ENCODE measurements around the gene AMN.

The AMN gene

DNA sequence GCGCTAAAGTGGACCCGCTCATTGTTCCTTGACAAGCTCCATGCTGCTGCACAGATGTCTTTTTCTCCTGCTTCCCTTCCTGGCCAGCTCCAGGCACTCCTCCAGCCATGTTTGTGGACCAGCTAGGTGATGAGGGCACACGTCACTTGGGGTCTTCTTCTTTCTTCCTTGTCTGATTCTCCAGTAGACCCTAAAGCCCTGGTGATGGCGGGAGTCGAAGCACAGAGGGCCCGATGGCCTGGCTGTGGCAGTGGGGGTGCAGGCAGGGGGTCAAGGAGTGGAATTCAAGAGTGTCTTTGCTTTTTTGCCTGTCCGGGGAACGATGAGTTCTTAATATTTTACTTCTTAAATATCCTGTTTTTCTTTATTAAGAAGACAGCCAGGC lies 23.0 kb upstream of the AMN start:
- no peak for DNase-seq

DNA sequence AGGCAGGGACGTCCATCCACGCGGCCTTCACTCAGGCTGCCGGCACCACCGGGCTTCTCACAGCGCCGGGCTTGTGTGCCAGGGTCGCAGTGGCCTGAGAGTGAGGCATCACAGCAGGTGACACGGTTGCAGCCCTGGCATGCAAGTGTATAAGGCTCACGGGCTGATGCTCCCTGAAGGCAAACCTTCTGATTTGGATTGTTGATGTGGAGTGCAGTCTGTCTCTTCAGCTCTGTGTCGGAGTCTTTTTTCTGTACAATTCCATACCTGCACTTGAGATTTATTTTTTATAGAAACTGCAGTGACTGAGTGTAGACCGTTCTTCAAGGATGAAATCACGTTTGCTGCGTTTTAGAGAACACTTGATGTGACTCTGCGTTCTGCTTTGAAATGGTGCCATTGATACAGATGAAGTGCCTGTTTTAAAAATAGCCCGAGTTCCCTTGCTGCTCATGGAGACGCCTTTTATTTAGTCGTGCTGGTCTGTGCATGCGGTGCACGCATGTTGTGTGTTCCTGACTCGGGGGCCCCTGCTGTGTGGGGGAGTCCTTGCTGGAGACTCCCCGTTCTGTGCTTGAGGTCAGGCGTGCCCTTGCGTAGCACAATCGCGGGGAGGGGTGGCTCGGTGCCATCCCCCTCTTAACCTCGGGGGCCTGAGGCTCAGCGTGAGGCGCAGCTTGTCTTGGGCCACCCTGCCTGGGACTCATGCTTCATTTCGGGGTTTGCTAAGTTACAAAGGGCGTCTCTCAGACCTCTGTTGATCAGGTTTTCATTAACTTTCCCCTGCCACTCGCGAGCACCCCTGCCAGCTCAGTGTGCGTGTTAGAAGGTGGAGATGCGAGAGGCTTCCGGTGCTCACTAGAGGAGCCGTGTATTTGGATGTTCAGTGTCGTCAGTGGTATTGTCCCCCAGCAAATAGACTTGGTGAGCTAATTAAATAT lies 21.6 kb upstream of the AMN start:
- no peak for DNase-seq

DNA sequence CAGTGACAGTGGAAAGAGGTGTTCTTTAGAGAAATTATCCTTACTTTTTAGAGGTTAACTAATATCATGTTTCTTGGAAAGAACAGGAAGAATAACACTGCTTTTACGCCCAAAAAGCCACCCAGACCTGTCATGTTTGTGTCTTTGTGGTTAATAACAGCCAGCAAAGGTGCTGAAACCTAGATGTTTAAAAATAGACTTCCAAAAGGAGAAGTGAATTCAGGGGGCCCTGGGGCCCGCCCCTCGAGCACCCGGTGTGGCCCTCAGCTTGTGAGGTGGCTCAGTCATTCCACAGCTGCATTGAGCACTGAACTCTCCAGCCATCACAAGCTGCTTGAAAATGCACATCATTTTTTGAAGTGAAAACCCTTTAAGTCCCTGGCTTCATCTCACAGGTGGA lies 20.8 kb upstream of the AMN start:
- no peak for DNase-seq

DNA sequence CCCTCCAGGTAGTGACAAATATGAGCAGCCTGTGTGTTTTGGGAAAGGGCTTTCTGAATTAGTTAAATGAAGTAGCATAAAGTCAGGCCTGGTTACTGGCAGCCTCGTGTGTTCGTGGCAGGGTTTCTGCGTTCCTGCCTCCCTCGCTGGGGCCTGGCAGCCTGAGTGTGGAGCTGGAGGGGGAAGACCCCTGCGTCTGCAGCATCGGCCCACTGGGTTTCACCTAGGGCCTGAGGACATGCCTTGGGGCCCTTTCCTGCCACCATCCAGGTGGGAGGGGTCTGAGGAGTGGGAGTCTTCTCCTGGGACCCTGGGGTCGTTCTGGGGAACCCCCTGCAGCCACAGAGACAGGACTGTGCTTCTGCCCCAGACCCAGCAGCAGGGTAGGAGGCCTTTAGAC lies 20.4 kb upstream of the AMN start:
- DNase-seq, result no peak

DNA sequence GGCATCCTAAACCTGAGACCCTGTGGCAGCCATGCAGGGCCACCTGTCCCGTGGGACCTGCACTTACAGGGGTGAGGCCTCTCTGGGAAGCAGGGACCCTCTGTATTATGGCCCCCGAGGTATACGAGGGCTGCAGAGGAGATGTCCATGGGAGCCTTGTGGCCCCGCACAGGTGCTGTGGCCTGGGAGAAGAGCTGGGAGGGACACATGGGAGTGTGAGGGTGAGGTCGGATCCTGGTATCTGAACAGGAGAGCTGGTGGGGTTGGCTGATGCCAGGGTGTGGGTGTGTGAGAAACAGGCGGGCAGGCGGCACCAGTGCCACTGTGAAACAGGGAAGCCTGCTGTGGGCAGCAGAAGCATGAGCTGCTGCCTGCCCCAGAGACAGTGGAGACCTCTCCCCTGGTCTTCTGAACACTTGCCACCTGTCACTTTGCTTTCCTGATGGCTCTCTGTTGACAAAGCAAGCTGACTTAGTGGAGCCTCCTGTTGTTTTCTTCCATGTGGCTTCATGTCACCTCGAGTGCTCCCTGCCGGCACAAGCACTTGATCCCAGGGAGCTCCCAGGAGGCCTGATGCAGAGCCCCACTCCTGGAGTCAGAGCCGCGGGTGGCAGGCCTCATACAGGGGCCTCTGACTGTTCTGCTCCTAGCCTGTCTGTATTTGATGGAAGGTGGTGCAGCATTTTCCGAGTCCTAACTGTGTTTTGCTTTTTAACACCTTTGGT lies 19.8 kb upstream of the AMN start:
- no peak for DNase-seq

DNA sequence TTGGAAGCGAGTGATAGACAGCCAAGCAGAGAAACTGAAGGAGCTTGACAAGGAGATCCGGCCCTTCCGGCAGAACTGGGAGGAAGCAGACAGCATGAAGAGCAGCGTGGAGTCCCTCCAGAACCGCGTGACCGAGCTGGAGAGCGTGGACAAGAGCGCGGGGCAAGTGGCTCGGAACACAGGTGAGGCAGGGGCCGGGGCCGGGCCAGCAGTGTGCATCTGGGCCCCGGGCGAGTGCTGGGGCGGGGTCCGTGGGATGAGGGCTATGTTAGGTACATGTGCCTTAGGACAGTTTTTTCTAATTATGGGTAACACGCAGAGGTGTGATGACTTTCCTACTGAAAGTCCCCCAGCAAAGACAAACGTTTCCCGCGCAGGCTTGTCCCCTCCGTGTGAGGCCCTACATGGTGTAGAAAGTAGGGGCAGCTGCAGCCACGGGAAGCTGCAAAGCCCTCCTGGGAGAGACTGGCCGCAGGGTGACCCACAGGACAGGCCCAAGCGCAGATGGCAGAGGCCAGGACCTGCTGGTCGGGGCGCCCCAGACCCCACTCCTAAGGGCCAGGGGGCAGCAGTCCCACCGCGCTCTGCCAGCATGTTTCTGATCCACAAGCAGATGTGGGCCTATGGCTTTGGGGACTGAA lies 19.1 kb upstream of the AMN start:
- DNase-seq, result no peak

DNA sequence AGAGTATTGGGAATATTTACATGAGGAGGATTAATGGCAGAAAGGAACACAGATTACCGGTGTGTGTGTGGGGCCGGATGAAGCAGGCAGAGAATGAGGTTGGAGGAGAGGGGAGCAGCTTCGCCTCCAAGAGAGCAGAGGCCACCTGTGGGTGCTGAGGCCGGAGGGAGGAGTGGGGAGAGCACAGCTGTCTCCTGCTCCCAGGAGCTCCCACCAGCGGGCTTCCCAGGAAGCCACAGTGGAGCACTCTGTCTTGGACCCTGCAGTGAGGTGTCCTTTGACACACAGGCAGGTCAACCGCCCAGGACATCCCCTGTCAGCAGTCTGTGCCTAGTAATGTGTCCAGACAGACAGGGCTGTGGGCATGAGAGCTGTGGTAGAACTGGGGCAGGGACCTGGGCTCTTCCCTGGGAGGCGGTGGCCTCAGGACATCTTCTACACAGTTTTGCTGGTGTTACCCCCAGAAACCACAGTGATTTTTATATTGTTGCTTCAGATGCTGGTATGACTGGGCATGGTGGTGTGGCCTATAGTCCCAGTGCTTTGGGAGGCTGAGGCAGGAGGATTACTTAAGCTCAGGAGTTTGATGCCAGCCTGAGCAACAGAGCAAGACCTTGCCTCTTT lies 18.5 kb upstream of the AMN start:
- DNase-seq, result no peak

DNA sequence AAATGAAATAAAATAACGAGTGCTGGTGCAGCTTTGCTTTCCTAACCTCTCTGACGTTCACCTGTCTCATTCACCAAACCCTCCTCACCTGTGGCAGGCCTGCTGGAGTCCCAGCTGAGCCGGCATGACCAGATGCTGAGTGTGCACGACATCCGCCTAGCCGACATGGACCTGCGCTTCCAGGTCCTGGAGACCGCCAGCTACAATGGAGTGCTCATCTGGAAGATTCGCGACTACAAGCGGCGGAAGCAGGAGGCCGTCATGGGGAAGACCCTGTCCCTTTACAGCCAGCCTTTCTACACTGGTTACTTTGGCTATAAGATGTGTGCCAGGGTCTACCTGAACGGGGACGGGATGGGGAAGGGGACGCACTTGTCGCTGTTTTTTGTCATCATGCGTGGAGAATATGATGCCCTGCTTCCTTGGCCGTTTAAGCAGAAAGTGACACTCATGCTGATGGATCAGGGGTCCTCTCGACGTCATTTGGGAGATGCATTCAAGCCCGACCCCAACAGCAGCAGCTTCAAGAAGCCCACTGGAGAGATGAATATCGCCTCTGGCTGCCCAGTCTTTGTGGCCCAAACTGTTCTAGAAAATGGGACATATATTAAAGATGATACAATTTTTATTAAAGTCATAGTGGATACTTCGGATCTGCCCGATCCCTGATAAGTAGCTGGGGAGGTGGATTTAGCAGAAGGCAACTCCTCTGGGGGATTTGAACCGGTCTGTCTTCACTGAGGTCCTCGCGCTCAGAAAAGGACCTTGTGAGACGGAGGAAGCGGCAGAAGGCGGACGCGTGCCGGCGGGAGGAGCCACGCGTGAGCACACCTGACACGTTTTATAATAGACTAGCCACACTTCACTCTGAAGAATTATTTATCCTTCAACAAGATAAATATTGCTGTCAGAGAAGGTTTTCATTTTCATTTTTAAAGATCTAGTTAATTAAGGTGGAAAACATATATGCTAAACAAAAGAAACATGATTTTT lies 17.1 kb upstream of the AMN start:
- no peak for DNase-seq

DNA sequence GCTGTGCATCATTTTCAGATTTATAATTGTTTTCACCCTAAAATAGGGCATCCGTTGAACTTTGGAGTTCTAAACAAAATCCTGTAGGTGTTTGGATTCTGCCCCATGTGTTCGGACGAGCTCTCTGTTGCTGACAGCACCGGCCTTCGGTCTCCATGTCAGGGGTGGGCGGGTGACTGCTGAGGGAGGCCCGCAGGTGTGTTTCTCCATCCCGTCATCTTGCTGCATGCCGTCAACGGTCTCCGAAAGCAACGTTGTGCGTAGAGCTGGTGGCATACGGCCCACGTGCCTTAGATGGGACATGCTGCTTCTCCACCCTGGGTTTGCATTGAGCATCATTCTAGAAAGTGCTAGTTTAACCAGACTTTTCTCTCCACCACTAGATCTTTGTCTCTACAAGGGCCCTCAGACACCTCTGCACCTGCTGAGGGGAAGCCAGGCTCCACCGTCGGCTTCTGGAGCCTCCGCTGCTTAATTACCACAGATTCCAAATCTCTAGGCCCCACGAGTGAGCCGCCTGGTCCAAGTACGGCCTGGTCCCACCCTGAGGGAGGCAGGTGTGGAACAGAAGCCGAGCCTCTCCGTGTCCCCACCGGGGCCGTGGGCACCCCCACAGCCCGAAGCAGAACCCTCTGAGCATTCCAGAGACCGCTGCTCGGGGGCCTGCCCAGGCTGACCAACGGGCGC lies 15.7 kb upstream of the AMN start:
- no peak for DNase-seq

DNA sequence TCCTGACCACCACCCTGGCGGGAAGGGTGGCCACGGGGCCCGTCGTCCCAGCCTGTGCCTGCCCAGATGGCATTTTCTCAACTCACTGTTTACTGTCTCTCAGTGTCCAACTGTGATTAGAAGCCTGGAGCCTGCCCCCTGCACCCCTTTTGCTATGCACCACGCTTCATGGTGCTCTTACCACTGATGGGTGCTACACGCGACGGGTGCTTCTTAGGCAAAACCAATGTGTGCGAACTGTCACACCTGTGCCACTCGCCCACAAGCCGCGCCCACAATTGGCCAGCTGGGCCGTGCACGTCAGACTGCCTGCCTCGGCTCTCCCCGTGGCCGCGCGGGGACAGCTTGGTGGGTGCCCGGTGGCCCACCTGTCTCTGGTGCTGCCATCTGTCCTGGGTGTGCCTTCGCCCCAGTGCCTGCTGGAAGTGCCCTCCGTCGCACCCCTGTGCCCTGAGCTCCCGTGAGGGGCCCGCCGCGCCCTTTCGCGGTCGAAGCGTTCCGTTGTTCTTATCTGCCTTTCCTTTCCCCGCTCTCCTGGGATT lies 15.1 kb upstream of the AMN start:
- no peak for DNase-seq

DNA sequence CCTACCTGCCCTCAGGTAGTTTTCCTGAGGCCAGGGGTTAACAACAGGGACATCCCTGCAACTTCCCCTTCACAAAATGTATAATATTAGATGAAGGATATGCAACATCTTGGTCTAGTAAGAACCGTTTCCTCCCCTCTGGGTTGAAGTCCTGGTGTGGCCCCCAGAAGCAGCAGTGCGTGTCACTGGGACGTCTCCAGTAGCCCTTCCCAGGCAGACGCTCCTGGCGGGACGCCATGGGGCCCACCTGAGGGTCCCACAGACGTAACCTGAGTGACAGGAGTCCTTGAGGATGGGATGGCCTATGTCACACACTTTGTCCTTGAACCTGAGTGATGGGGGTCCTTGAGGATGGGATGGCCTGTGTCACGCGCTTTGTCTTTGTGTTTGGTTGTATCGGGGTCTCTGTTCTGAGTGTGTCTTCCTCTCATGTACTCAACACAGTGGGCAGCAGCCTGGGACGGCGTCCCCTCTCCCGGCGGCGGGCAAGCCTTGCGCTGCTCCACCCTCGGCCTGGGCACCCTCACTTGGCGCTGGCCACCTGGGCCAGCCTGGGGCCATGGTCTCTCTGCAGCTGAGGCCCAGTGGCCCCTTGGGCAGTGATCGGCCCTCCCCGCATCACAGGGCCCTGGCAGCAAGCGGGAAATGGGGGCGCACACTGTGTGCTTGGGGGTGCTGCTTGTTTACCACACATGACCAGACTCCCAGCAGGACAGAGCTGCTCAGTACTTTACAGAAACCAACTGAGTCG lies 14.3 kb upstream of the AMN start:
- DNase-seq, result no peak

DNA sequence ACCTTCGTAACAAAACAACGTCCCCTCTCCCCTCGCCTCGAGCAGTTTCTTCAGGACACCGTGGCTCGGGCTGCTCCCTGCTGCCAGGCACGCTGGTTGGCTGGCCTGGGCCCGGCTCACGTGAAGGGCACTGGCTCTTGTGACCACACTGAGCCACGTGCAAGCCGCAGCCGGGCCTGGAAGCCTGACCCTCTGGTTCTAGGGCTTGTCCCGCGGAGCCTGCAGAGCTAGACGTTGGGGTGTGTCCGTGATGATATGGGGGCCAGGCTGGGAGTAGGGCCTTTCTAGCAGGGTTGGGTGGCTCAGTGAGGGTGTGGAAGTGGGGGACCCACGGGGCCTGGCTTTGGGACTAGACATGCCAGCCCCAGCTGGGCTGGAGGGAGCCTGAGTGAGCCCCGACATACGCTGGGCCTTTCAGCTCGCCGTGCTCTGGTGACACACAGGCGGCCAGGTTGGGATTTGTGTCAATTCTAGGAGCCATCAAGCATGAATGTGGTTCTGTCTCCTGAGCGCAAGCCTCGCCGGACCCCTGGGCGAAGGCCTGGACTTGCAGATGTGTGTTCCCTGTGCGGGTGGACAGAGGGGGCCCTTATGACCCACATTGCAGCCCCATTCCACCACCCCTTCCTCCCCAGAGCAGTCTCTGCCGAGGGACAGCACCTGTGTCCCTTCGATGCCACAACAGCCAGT lies 13.6 kb upstream of the AMN start:
- DNase-seq, result no peak

DNA sequence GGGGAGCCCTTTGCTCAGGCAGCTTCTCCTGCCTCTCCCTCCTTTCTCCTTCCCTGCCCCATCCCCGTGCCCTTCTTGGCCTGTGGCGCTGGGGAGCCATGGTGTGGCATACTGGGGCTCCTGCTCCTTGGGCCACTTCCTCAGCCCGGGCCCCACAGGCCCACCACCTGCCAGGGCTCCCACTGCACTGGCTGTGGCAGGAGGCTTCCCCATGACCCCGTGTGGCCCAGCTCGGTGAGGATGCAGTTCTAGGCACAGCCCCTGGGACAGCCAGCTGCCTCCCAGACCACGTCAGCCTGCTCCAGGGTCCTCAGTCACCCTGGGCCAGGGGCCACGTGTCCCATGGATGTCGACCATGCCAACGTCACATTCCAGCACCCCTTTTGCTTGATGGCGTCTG lies 13.0 kb upstream of the AMN start:
- no peak for DNase-seq

DNA sequence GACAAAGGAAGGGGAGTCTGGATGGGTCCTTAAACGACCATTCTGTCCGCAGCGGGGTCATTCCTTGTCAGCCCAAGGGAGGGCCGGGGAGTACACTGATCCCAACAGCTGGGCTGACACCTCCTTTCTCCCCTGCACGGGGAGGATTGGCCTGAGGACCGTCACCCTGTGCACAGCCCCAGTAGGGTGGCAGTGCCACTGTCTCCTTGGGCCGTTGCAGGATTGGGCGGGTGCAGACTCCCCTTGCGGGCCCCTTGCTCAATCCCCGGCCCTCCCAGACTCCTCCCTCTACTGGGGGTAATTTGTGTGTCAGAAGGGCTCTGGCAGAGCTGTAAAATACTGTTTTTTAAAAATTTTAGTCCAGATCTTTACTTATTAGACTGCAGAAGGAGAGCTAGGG lies 12.6 kb upstream of the AMN start:
- no peak for DNase-seq

DNA sequence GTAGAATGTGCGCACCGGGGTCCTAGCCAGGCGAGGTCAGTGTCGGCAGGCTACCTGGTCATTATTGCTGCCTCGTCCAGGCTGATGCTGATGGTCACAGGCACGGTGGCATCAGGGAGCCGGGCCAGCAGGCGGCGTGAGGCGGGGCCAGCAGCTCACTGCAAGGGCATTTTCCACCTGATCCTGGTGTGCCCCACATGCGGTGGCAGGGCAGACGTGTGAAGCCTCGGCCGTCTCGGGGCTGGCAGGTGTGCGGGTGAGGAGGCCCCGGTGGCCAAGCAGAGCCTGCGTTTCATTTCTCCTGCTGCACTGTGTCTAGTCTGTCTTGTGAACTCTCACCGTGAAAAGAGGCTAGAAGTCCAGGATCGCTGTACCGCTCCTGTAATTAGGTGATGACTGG lies 12.0 kb upstream of the AMN start:
- DNase-seq, result no peak

DNA sequence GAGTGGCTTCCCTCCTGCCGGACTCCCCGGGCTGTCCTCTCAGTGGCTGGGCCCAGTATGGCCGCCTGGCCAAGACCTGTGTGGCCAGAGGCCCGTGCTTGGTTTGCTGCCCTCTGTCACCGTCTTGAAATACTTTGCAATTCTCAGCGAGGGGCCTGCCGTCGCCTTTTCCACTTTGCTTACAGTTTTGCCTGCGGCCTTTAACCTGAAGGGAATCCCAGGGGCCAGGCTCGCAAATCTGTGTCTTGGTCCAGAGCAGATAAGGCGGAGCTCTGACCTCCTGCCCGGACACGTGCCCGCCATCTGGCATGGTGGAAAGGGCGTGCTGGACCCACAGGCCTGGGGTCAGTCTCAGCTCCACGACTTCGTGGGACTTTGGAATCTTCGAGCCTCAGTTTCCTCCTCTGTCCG lies 10.9 kb upstream of the AMN start:
- no peak for DNase-seq

DNA sequence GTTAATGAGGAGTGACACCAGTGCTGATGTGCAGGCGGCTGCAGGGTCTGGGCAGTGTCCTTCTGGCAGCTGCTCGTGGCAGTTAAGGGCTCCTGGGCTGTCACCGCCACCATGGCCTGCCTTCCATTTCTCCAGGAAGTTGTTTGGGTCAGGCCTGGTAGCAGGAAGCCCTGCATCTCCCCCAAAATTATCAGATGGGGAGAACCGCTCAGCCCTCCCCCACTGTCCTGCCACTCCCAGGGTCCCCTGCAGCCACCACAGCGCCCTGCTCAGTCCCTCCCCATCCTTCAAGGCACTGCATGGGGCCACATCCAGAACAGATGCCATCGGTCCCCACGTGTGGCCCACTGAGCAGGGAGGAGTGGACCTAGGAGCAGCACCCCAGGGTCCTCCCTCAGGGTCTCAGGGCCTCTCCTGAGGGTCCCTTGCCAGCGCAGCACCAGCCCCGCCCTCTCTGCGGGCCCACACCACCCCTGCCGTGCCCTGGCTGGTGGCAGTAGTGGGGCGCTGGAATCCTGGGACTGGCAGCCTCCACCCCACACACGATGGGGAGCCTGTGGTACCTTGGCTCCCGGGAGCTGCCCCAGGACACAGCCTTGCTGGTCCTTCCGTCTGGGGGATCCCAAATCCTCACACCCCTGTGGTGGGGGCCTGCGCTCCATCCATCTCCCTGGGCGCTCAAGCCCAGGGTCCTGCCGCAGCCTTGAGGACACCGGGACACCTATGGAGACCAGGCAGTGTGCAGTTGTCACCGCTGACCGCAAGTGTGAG lies 10.3 kb upstream of the AMN start:
- no peak for DNase-seq

DNA sequence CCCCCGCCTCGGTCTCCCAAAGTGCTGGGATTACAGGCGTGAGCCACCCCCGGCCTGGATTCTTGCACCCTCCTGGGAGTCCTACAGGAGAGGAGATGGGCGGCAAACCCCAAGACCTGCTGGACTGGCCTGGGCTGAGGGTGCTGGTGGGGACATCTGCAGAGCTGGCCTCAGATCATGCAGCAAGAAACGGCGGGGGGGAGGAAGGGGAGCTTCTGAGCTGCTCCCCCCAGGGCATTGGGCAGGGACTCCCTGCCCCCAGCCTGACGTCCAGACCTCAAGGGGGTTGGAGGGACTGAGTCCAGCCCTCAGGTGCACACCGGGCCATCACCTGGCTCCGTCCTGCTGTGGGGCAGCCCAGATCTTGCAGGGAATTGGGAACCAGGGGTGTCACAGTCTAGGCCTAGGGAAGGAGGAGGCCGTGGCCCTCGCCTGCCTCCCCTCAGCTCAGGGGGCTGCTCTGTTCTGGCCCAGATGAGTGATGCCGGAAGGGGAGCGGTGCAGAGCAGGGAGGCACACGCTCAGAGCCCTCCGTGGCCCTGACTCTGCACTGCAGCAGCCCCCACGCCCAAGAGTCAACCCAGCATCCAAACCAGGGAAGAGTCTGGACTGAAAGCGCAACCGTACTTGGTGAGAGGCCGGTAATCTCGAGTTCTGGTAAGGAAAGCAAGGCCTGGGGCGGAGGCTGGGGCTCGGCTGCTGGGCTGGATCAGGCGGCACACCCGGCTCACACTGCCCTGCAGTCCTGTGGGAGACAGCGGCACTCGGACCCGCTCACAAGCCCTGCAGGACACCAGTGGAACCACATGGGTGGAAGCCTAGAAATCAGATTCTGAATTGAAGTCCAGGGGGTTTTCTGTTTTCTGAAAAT lies 8.9 kb upstream of the AMN start:
- DNase-seq, result no peak
